GM04504 (cell line): ENCODE data around the gene COLEC12.

Source experiments
- DNase-seq: peaks from one replicate; pipeline ENCODE4 v3.0.0-alpha.2; 2012; ENCODE audit warnings: low read depth

The COLEC12 gene

DNA sequence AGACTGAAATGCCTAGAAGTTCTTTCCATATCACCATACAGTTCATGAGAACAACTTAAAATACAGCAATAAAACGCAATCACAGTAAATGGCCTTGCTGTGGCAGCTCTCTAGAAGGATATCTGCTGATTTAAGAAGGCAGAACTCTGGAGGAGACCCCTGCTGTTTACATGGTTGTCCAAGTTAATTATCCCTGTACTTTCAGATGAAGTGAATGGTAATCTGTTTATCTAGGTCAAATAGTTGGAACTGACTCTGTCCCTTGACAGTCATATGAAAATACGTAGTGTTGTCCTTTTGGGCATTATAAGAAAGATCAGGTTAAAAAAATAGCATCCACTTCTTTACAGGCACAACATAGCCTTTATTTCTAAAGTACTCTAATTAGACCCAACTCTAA is 115.6 kb downstream of the COLEC12 start:
- DNase-seq: no peak

DNA sequence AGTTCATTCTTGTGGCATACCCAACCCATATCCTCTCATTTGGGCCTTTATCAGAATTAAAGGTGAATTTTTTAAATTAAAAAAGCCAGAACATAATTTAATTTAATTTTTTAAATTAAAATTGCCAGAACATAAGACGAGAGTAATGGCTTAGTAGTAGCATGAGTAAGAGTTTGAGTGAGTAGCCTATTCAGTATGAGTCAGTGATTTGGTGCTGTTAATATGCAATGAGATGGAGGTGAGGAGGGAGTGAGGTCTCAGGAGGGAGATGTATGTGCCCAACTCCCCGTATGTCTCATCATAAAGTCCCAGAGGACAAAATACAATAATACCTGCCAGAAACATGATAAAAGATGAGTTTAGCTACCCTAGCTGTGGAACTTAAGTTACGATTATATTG is 117.4 kb downstream of the COLEC12 start:
- no peak for DNase-seq

DNA sequence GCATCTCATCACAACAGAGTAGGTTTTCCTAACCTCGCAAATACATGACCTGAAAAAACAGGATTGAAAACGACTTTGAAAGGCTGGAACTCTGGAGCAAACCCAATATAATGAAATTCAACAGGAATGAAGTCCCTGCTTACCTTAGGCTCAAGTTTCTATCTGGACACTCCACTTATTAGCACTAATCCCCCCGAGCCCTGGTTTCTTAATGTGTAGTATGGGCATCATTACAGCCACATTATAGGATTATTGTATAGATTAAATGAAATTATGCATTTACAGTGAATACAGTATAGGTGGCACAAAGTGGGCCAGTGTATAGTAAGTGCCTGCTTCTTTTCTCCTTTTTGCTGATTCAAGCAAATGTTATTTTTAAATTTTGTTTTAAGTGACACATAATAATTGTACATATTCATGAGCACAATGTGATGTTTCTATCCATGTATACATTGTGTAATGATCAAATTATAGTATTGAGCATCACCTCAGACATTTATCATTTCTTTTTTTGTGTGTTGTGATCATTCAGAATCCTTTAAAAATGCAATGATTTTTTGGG is 118.0 kb downstream of the COLEC12 start:
- DNase-seq: no peak

DNA sequence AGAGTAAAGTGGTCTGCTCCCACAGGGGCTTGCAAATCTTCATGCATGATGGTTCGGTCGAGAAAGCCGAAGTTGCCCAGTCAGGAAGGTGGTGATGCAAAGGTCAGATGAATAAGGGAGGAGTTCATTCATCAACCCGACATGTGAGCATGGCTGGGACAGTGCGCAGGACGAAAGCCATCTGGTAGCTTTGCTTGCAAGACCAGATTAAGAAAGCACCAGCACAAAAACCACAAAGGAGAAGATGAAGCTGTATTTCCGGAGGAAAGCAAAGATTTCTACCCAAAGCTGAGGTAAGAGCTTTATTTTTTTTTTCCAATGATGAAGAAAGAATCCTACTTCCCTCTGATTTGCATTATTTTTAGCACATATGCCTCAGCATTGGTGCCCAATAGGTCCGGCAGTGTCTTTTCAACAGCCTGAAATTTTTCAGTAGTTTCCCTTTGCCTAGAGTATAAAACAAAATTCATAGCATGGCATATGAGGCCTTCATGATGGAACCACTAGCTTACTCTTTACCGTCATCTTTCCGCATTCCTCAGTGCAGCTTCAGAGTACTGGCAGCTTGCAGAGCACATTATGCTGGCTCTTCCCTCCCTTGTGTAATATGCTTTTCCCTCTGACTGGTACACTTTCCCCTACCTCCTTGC is 120.7 kb downstream of the COLEC12 start:
- DNase-seq: no peak

DNA sequence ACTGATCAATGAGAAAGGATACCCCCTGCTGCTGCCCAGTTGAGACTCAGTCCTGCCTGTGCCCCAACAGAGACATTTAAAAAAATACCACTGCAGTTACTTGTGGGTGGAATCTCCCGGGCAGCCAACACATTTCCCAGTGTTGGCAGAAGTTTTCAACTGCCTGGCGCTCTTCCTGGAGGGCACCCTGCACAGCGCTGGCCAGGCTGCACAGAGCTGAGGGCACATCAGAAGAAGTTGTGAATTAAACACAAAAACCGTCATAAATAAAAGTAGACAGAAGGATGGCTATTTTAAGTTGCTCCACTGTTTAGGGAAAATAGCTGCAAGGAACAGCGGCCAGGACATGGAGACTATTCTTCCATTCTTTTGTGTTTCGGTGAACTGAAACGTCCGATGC is 122.4 kb downstream of the COLEC12 start:
- no peak for DNase-seq

DNA sequence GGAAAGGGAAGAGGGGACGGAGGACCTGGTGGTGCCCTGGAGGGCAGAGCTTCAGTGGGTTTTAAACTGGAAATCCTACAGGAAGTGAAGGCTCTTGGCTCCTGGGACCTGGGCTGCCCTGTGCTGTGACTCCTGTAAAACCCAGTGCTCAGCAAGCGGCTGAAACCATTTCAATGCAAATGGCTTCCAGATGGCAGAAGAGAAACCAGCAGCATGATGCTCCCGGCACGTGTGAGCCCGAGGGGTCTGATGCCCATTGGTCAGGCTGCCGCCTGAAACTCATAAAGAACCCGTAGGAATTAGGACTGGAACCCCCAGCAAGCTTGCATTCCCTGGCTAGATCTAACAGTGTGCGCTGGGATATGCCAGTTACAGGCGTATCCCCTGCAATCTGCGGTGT is 123.4 kb downstream of the COLEC12 start:
- peak; percentile 58 for DNase-seq

DNA sequence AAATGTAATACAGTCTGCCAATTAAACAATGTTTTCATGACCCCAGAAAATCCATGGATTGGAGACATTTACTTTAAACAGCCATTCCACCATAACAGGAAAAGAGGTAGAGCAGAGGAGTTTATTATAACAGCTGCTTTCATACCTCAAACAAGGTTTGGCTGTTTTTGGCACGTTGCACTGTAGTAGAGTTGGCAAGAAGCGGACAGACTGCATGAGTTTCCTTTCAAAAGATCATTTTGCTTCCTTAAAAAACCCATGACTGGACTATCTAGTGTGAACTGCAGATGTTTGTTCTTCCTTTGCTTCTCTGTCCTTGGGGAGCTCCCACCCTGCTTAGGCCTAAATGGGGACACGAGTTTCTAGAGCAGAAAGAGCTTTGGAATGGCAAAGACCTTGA is 124.2 kb downstream of the COLEC12 start:
- no peak for DNase-seq

DNA sequence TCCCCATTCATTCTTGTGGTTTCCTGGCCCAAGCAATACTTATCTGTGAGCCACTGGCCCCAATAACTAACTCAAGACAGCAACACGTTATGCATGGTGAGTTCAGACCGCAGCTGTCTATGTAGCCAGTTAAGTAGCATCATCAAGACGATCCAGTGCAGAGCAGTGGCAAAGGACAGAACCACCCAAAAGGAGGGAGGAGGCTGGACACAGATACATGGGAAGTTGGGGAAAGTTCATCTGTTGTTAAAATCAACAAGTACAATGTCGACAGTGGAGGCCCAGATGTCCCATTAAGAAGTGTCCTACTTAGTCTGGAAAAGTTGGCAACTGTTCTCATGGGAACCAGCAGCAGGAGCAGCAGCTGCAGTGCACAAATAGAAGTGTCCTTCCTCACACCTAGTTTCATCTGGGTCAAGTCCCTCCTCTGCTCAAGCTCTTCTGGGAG is 125.8 kb downstream of the COLEC12 start:
- no peak for DNase-seq

DNA sequence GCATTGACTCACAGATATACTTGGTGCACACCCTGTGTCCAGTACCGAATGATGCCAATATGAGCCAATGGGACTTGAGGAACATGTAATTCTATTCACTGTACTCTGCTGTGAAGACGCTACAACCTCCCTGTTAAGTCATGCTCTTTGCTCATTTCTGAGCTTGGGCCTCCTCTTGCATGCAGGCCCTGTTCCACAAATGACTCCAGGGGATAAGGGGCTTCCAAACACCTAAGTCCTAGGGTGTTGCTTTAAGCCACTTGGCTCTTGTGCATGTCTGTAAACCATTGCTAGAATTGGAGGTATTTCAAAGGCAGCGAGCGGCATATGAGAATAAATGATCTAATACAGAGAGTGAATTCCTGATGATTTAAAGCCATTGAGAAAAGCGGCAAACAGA is 126.7 kb downstream of the COLEC12 start:
- no peak for DNase-seq

DNA sequence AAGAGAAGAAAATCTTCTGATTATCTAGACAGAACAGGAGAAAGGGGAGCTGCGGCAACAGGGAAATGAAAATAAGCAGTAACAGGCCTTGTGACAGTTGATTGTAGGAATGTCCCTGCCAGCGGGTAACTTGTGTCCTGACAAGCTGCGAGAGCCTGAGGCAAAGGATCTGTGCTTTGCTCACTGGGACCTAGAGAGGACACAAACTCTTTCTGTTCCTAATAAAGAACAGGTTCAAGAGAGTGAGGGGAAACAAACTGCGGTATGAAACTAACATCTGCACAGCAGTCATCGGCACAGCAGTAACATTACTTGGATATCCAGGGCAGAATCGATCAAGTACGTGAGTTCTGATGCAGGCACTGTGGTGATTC is 128.9 kb downstream of the COLEC12 start:
- DNase-seq: no peak

DNA sequence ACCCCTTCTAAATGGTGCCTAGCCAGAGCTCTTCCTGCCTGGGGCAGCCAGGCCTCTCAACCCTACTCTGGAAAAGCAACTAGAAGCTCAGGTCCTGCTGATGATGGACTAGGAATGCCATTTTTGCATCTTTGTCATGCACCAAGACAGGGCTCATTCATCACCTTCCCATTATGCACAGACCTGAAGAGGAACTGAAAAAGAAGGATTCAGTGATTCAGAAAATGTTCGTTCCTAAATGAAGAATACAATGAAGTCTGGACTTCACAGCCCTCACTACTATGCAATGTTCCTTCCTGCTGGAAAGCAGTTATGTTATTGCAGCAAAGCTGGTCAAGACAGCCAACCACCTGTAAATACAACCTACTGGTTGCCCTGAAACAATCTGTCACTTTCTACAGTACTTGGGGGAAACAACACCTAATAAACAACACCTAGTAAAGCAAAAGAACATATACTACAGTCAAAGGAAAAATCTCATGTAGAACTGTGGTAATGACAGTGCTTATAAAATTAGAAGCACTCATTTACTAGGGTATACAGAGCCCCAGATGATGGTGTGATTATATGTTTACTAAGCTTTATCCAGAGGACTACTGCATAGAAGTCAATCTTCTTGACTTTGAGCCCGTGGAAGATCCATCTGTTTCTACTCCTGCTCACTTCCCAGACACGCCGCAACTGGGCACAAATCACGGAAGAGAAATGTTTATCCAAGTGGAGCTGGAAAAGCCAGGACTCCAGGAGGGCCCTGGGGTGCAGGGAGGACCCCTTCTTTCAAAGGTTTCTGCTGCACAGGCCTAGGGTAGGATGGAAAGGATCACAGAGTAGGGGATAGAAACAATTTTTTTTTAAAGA is 129.5 kb downstream of the COLEC12 start:
- DNase-seq: no peak

DNA sequence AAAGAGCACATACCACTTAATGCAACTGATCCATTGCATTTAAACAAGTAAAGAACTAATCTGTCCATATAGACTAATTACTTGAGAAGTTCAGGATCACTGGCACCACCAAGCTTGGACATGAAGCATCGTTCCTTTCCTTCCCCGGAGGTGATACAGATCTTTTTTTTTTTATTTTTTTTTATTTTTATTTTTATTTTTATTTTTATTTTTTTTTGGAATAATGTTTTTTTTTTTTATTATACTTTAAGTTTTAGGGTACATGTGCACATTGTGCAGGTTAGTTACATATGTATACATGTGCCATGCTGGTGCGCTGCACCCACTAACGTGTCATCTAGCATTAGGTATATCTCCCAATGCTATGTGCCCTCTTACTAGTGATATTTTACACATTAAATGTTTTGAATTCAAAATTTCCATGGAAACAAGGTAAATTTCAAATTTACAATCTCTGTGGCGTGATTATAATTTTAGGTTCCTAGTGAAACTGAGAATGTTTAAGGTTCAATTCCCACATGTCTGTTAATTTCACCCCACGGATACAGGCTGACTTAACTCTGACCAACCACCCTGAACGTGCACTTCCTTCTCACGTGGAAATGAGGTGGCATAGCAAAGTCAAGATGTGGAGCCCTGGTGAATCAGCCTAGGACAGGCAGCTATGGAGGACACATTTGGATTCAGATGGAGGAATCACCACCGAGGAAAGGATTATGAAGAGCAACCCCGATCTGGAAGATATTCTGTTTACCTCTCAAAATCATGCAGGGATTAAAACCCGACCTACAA is 131.1 kb downstream of the COLEC12 start:
- DNase-seq: no peak

DNA sequence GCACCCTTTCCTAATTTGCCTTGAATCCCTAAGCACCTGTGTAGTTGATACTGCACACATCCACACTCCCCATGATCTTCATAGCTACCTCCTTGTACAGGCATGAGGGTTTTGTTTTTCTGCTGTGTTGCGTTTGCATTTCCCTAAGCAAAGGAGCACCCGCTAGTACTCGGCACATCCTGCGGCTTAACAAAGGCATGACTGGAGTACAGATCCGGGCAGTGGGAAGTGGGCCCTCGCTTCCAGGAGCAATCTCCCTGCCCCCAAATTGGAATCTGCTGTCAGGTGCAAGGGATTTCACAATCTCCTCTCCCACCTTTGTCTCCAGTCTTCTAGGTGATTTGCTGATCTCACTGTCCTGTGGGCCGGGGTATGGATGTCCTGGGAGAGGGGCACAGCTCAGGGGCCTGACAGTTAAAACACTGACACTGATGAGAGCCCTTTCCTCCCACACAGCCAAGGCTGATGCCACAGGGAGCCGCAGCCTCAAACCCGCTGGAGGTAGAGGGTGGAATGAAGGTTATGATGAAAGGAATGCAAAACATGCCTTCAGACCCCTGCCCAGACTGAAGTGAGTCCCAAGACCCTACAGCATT is 133.9 kb downstream of the COLEC12 start:
- no peak for DNase-seq

DNA sequence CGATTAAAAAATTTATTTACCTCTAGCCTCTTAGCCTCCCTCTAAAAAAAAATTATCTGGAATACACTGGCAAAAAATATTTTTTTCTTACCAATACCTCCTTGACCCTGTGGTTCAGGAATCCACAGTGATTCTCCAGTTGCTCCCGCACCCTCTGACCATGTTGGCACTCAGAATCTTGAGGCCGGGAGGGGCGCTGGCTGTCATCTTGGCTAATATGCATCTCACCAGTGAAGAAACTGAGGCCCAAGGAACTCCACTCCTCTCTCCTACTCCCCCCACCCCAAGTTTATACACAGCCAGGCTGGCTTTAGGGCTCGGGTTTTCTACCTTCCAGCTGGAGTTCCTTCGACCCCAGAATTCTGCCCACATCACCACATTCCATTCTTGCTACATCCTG is 134.8 kb downstream of the COLEC12 start:
- no peak for DNase-seq

DNA sequence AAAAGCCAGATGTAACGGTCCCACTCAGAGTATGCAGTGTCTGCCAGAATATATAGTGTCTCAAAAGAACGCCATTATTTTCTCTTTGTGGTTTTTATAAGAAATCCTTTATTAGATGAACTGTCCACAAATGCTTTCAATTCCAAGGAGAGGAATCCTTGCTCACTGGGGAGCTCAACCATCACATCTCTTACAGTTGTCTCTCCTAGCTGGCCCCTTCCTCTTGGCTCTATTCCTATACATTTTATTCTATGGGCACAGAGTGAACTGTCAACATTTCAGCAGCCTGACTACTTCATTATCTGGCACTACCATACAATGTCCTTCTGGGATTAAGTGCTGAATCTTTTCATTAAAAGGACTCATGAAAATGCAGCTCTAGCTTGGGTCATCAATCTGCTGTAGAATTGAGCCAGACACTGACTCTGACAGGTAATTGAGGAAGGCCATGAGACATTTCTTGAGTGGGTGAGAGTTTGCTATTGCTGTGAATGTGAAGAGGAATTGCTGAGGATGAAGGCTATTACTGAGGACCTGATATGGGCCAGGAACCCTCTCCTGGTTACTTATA is 136.2 kb downstream of the COLEC12 start:
- DNase-seq: no peak

DNA sequence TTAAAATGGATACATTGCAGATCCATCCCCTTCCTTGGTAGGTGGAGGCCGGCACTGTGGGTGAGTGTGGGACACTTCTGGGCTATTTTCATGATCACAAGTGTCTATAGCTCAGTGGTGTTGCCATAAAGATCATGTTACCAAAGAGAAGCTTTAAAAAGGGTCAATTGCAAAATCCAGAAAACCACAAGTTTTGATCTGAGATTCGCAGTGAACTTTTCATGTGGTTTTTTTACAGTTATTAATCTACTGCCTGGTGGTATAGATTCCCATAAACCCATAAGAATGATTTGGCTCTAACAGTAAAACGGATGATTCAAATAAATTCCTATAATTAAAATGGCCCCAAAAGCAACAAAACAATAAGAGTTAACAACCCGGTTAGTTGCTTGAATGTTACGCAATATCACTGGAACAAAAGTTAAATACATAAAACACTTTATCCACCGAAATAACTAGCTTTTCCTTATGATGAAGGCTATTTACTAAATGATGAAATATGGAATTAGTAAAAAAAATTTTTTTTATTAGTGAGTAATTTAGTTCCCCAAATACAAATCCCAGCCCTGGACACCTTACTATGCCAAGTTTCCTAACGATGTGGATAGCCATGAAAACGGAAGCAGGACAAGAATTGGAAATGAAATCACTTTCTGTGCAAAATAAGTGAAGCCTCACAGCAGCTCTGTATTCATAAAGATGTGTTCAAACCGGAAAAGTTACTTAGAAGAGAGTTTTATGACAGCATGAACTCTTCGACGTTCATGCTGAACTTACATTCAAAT is 137.0 kb downstream of the COLEC12 start:
- peak; percentile 76 for DNase-seq

DNA sequence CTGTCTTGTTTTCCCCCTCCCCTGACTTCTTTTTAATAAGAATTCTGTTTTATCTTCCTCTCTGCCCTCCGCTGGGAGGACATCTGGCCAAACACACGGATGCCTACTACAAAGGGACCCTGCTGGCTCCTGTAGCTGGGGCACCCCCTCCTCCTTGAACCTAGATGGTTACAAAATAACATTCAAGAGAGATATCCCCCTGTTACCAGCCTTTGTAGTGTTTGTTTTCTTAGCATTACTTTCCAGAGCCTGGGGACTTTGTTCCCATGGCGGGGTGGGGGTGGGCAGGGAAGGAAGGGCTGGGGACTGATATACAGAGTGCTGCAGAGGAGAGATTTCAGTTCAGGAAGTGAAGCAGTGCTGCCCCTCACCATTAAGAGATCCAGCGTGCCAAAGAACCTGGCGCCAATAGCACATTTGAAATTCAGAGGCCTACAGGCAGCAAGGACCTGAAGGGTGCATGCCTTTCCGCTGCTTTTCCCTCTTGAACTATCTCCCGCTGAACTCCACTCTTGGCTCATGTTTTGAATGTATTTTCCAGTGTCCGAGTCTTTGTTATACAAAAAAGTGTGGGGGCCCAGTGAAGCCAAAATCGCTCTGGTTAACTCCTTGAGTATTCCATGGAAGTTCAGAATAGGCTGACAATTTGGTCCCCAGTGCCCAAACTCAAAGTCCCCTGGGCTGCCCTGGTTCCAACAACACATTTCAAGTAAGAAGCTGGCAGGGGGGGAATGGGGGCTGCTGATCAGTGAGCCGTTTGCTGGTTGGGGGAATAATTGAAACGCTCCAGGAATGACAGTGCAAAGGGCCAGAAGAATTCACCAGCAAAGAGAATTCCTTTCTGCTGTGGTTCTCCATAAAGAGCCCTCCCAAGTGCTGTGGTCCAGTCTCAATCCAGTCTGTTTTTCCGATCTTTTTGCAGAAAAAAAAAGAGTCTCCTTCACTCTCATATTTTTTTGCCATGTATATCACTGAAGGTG is 137.9 kb downstream of the COLEC12 start:
- no peak for DNase-seq

DNA sequence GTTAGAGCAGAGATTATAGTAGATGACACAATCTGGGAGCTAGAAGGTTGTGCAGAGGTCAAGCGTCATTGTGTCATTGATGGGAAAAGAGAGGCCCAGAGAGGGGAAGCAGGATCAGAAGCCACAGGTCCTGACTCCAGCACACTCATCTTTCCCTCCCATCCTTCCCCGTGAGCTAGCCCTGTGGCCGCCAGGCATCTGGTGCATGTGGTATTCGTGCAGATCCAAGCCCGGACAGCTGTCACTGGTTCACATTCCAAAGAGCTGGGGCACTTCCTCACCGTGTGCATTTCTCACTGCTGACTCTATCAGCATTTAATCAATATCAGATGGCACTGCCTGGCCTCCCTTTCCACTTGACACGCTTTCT is 138.6 kb downstream of the COLEC12 start:
- peak; percentile 99 for DNase-seq

DNA sequence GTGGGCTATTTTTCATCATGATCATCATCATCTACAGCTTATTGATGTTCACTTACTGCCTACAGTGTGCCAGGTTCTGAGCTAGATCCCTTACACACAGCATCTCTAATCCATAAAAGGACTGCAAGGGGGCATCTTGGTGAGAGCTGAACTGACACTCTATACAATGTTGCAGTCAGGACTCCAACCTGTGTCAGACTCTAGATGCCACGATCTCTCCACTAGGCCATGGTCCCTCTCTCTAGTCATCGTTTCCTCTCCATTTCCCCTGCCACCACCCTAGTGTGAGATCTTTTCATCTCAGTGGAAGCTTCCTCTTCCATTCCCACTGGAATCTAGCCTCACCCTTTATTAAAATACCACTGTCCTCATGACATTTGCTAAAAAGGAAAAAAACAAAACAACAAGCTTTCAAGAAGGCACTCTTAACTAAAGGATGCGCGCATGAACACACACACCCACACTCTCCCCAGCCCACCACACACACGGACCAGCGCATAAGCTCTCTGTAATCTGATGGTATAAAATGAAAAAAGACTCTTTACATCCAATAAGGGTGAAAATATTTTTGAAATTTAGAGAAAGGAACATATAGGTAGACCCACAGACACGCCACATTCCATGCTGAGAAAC is 139.3 kb downstream of the COLEC12 start:
- no peak for DNase-seq
